Activated T-cell treated with anti-CD3 and anti-CD28 coated beads for 24 hours (primary cell): Measurements from ENCODE around the gene AHI1.

Experiments
- DNase-seq: peaks from one replicate; pipeline ENCODE4 v3.0.0-alpha.2; 2020; ENCODE audit warnings: low read depth

AHI1 gene

GRCh38 chr6:135451617-135452190 is 45.8 kb downstream of the AHI1 start:
- DNase-seq = no peak

- DNase-seq = no peak
Measured at GRCh38 chr6:135449246-135449645, 48.3 kb downstream of the AHI1 start.

- DNase-seq = no peak
Measured at GRCh38 chr6:135440087-135440792, 57.3 kb downstream of the AHI1 start.

- DNase-seq = no peak
Measured at GRCh38 chr6:135439549-135439948, 58.0 kb downstream of the AHI1 start.

- DNase-seq = no peak
Measured at GRCh38 chr6:135438907-135439535, 58.5 kb downstream of the AHI1 start.

- no peak for DNase-seq
Measured at GRCh38 chr6:135434991-135435390, 62.5 kb downstream of the AHI1 start.

- DNase-seq = no peak
Measured at GRCh38 chr6:135434095-135434494, 63.4 kb downstream of the AHI1 start.

- no peak for DNase-seq
Measured at GRCh38 chr6:135428078-135428477, 69.5 kb downstream of the AHI1 start.

- no peak for DNase-seq
Measured at GRCh38 chr6:135426833-135427232, 70.7 kb downstream of the AHI1 start.

- DNase-seq = no peak
Measured at GRCh38 chr6:135424385-135424784, 73.2 kb downstream of the AHI1 start.

GRCh38 chr6:135423649-135424128 is 73.9 kb downstream of the AHI1 start:
- DNase-seq = no peak

- no peak for DNase-seq
Measured at GRCh38 chr6:135419162-135419561, 78.4 kb downstream of the AHI1 start.

GRCh38 chr6:135418040-135418760 is 79.3 kb downstream of the AHI1 start:
- no peak for DNase-seq

- DNase-seq = no peak
Measured at GRCh38 chr6:135412761-135413160, 84.8 kb downstream of the AHI1 start.

GRCh38 chr6:135411849-135412248 is 85.7 kb downstream of the AHI1 start:
- DNase-seq = no peak

- no peak for DNase-seq
Measured at GRCh38 chr6:135411339-135411738, 86.2 kb downstream of the AHI1 start.

- no peak for DNase-seq
Measured at GRCh38 chr6:135410856-135411255, 86.7 kb downstream of the AHI1 start.

GRCh38 chr6:135403584-135403983 is 94.0 kb downstream of the AHI1 start:
- DNase-seq = no peak

- no peak for DNase-seq
Measured at GRCh38 chr6:135402311-135402710, 95.2 kb downstream of the AHI1 start.

GRCh38 chr6:135397172-135397952 is 100.2 kb downstream of the AHI1 start:
- no peak for DNase-seq

GRCh38 chr6:135395136-135395535 is 102.4 kb downstream of the AHI1 start:
- DNase-seq = no peak

GRCh38 chr6:135393289-135393688 is 104.3 kb downstream of the AHI1 start:
- DNase-seq = no peak
